ENCODE results near the gene CARMIL1. TPM values are rescaled to one million over a fixed set of nuclear protein-coding genes. Genes with fewer than 3 reads are reported as not detected.

The CARMIL1 gene
- total RNA-seq, 2 donors from 2014 or later: 11.9 to 13.7 TPM

DNA sequence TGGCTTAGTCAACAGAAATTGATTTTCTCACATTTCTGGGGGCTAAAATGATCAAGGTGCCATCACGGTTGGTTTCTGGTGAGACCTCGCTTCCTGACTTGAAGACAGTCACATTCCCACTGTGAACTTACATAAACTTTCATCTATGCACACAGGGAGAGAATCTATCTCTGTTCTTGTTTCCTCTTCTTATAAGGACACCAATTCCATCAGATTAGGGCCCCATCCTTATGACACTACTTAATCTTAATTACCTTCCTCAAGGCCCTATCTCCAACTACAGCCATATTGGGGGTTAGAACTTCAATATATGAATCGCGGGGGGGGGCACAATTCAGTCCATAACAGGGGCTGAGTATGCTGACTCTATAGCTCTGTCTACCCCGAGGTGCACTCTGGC lies 362.2 kb downstream of the CARMIL1 start:
- TF ChIP-seq, protein P1, sequence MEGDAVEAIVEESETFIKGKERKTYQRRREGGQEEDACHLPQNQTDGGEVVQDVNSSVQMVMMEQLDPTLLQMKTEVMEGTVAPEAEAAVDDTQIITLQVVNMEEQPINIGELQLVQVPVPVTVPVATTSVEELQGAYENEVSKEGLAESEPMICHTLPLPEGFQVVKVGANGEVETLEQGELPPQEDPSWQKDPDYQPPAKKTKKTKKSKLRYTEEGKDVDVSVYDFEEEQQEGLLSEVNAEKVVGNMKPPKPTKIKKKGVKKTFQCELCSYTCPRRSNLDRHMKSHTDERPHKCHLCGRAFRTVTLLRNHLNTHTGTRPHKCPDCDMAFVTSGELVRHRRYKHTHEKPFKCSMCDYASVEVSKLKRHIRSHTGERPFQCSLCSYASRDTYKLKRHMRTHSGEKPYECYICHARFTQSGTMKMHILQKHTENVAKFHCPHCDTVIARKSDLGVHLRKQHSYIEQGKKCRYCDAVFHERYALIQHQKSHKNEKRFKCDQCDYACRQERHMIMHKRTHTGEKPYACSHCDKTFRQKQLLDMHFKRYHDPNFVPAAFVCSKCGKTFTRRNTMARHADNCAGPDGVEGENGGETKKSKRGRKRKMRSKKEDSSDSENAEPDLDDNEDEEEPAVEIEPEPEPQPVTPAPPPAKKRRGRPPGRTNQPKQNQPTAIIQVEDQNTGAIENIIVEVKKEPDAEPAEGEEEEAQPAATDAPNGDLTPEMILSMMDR (IDR thresholded peaks at IDR 0.05): no peak
- TF ChIP-seq POLR2A (IDR thresholded peaks at IDR 0.05): no peak
- peak overlapping the region; percentile 32 to 76 (median 58) for H3K27ac ChIP-seq
- H3K27me3 ChIP-seq: no peaks in the 10 kb centered on the region
- WGBS, 2 donors: 68 to 73% methylated on average over 5 of the region's 5 CpGs
- intact Hi-C loops (cut with DNase I): no loop called here
- ATAC-seq (no peak), DNase-seq (no peak)
- peaks cover 35% of the 10 kb centered on the region for H3K4me1 ChIP-seq
- no peak overlapping the region for H3K4me3 ChIP-seq
- H3K36me3 ChIP-seq (replicated peaks in 1 of 2; ENCODE audit: insufficient read depth in 1 of 2, low read depth in 2 of 2): no peaks in the 10 kb centered on the region
- H3K9me3 ChIP-seq: no peaks in the 10 kb centered on the region

DNA sequence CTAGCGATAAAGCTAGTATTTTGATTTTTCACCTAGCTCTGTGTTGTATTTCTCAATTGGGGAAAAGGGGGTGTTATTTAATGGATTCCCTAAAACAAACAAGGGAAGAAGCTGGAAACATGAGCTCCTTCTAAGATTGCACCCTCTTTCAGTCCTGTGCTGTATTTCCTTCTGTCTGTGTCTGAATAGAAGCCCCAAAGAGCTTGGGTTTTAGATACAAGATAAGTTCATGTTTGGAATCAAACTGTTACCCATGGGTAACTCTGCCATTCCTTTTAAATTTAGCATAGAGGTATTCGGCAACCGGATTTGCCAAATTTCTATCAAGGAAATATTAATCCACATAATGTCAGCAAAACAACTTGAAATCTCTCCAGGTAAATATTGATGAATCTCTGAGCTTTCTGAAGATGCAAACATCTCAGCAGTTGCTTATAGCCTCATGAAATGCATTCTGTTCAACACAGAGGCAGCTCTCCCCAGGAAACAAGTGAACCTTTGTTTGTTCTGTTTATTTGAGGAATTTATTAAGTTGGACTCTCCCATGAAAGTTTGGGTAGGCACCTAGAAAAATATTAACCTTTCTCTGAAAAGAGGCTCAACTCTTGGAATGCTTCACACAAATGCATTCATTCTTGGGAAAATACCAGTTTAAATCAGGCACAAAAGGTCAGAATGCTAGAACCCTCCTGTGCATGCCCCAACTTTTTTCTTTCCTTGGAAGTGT lies 362.9 kb downstream of the CARMIL1 start:
- no peak for TF ChIP-seq POLR2A (IDR thresholded peaks at IDR 0.05)
- TF ChIP-seq, protein P1 (IDR thresholded peaks at IDR 0.05): no peak
- Histone ChIP-seq H3K27me3 (no peaks in the 10 kb centered on the region), H3K9me3 (no peaks in the 10 kb centered on the region), H3K4me3 (no peak overlapping the region), H3K36me3 (replicated peaks in 1 of 2; ENCODE audit: insufficient read depth in 1 of 2, low read depth in 2 of 2) (no peaks in the 10 kb centered on the region), H3K27ac (peak overlapping the region; percentile 32 to 76 (median 58)), H3K4me1 (peaks cover 35% of the 10 kb centered on the region)
- DNase-seq: no peak
- 37 to 51% methylated on average over 3 of the region's 3 CpGs for WGBS, 2 donors
- intact Hi-C loops (cut with DNase I): no loop called here
- peak; percentile 49 for ATAC-seq

DNA sequence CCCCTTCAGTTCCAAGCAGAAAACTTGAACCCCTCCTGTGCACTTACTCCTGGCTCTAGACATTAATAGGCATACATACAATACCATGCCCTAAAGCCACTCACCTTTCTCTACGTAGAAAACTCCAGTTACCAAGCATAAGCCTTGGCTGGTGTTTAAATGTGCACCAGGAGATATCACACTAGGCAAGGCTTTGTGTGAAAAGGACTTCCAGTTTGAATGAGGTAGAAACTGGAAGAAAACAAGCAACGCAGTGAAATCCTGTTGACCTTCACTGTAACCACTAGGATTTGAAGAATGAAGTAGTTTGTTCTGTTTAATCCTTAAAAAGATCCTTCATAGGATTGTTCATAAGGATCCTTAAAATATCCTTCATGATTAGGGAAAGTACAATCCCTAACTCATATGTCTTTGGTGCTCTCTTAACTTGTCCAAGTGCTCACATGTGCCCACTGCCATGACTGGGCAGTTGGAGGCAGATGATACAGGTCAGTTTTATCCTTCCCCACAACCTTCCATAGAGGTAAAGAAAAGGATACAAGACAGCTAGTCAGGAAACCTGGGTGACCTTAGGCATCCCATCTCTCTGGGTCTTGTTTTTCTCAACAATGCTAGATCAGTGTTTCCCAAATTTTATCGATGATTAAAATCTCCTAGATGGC lies 363.6 kb downstream of the CARMIL1 start:
- peaks cover 35% of the 10 kb centered on the region for H3K4me1 ChIP-seq
- H3K9me3 ChIP-seq: no peaks in the 10 kb centered on the region
- H3K36me3 ChIP-seq (replicated peaks in 1 of 2; ENCODE audit: insufficient read depth in 1 of 2, low read depth in 2 of 2): no peaks in the 10 kb centered on the region
- DNase-seq (no peak), ATAC-seq (peak; percentile 28)
- H3K4me3 ChIP-seq: no peak overlapping the region
- H3K27ac ChIP-seq: peak overlapping the region; percentile 25 to 76 (median 48)
- TF ChIP-seq POLR2A (IDR thresholded peaks at IDR 0.05): no peak
- TF ChIP-seq, protein P1 (IDR thresholded peaks at IDR 0.05): no peak
- intact Hi-C loops (cut with DNase I): no loop called here
- 60 to 68% methylated on average over 3 of the region's 3 CpGs for WGBS, 2 donors
- no peaks in the 10 kb centered on the region for H3K27me3 ChIP-seq

DNA sequence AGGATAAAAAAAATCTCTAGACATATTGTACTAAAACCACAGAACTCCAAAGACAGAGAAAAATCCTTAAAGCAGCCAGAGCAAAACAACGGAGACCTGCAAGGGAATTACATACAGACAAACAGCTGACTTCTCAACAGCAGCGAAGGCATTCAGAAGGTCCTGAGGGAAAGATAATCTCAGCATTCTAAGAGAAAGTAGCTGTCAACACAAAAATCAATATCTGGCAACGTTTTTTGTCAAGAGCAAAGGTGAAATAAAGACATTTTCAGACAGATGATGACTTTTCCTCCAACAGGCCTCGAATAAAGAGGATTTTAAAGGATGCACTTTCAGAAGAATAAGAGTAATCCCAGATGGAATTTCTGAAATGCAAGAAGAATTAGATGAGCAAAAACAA lies 366.7 kb downstream of the CARMIL1 start:
- Histone ChIP-seq H3K9me3 (no peaks in the 10 kb centered on the region), H3K36me3 (replicated peaks in 1 of 2; ENCODE audit: insufficient read depth in 1 of 2, low read depth in 2 of 2) (no peaks in the 10 kb centered on the region), H3K4me3 (no peak overlapping the region), H3K27me3 (no peaks in the 10 kb centered on the region), H3K4me1 (peaks cover 27% of the 10 kb centered on the region), H3K27ac (no peak overlapping the region)
- WGBS, 2 donors: 40 to 49% methylated on average over 4 of the region's 4 CpGs
- TF ChIP-seq, protein P1 (IDR thresholded peaks at IDR 0.05): no peak
- no peak for TF ChIP-seq POLR2A (IDR thresholded peaks at IDR 0.05)
- intact Hi-C loops (cut with DNase I): no loop called here
- ATAC-seq (no peak), DNase-seq (no peak)
